ENCODE results near the gene RAB40AL.

DNA sequence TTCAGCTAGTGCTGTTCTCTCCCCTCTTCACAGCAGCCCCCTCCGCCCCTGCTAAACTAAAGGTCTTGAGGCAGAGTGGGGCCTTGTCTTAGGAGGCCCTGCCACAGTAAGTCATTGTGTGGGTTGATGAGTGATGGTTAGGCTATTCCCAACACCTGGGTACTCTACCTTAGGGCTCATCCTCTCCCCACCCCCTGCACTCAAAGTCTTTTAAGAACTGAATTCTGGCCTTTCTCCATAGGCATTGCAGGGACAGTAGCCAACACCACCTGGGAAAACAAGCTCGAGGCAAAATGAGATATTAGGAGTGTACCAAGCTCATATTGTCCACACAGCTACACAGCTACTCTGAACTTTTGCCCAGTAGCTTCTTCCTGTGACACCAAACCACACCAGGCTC, 42.5 kb downstream of the RAB40AL start:
- TF ChIP-seq, protein P1, sequence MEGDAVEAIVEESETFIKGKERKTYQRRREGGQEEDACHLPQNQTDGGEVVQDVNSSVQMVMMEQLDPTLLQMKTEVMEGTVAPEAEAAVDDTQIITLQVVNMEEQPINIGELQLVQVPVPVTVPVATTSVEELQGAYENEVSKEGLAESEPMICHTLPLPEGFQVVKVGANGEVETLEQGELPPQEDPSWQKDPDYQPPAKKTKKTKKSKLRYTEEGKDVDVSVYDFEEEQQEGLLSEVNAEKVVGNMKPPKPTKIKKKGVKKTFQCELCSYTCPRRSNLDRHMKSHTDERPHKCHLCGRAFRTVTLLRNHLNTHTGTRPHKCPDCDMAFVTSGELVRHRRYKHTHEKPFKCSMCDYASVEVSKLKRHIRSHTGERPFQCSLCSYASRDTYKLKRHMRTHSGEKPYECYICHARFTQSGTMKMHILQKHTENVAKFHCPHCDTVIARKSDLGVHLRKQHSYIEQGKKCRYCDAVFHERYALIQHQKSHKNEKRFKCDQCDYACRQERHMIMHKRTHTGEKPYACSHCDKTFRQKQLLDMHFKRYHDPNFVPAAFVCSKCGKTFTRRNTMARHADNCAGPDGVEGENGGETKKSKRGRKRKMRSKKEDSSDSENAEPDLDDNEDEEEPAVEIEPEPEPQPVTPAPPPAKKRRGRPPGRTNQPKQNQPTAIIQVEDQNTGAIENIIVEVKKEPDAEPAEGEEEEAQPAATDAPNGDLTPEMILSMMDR (conservative IDR thresholded peaks at IDR 0.05): no peak
- TF ChIP-seq ZFX (IDR thresholded peaks at IDR 0.05): no peak

Measured in C4-2B (cell line).